Measurements from ENCODE around the gene ABCG5.

DNA sequence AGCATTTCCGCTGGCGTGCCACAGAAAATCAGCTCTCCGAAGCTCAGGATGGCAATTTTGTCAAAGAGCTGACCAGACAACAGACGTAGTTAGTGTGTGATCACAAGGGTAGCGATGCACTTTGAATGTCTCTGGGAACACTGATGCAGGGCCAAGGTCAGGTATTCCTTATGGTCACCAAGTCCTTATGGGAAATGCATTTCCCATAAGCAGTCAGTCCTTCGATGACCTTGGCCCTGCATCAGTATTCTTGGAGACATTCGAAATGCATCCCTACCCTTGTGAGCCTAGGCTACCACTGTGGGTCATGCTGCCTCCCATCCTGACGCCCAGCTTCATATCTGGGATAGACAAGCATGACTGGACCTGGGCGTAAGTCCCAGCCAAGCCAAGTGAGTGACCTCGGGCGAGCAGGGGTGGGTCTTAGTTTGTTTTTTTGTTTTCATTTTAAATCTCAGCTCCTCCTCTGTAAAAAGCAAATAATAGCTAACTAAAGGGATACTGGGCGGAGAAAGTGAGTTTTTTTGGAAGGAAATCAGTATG is 13.6 kb downstream of the ABCG5 start:
- no peak for TF ChIP-seq POLR2A (IDR thresholded peaks at IDR 0.05; ENCODE audit: extremely low read depth, insufficient read length)
- no peak for TF ChIP-seq CTCF (IDR thresholded peaks at IDR 0.05; ENCODE audit: low read depth, low read length)
- TF ChIP-seq MYC (IDR thresholded peaks at IDR 0.05; ENCODE audit: low read depth, low read length): no peak

Data from NB4 (cell line).